Gastroesophageal sphincter (tissue), 4 donors: ENCODE measurements around the gene NKIRAS2. TPM values are rescaled to one million over a fixed set of nuclear protein-coding genes. Genes with fewer than 3 reads are reported as not detected.

Experiments used
- ATAC-seq: fragments of 150-250 bp; one replicate; pipeline ENCODE4 v1.9.1; 2016; ENCODE audit warnings: mild to moderate bottlenecking, moderate library complexity
- H3K27ac ChIP-seq, 4 donors: fragments of 200-600 bp; sonication (generic) in 3 of 4; 1 replicate in 3 of 4; 2 replicates in 1 of 4; pipeline ENCODE4 v1.5.1; 2016 to 2019
- H3K27me3 ChIP-seq: fragments of 200-600 bp; sonication (generic); one replicate; pipeline ENCODE4 v1.5.1; 2019
- H3K36me3 ChIP-seq, 2 donors: fragments of 200-600 bp; sonication (generic); one replicate each; pipeline ENCODE4 v1.5.1; 2019; ENCODE audit warnings: control low read depth in 1 of 2
- H3K4me1 ChIP-seq, 3 donors: fragments of 200-600 bp; sonication (generic); 1 replicate in 2 of 3; 2 replicates in 1 of 3; pipeline ENCODE4 v1.5.1; 2016 to 2019; ENCODE audit warnings: control low read depth in 2 of 3
- H3K4me3 ChIP-seq, 2 donors: fragments of 200-600 bp; sonication (generic); one replicate each; pipeline ENCODE4 v1.5.1; 2019; ENCODE audit warnings: mild to moderate bottlenecking in 1 of 2, moderate library complexity in 1 of 2
- H3K9me3 ChIP-seq, 3 donors: fragments of 200-600 bp; sonication (generic); one replicate each; pipeline ENCODE4 v1.5.1; 2017 to 2019; ENCODE audit warnings: control low read depth in 2 of 3
- CTCF ChIP-seq, 4 experiments: fragments of 200-600 bp in 2 of 4; fragments of 450-650 bp in 2 of 4; sonication (generic) in 1 of 4; IDR thresholded peaks; one replicate each; pipeline ENCODE4 v1.5.1; 2017 to 2019; ENCODE audit warnings: antibody characterized with exemption in 4 of 4, mild to moderate bottlenecking in 2 of 4, moderate library complexity in 2 of 4
- EP300 ChIP-seq: sonication (generic); formaldehyde crosslinking; IDR thresholded peaks from one replicate; pipeline ENCODE4 v1.6.1; 2017; ENCODE audit warnings: antibody characterized with exemption, mild to moderate bottlenecking
- POLR2A ChIP-seq, 2 donors: fragments of 450-650 bp; IDR thresholded peaks; one replicate each; pipeline ENCODE4 v1.6.1; 2017; ENCODE audit warnings: antibody characterized with exemption in 2 of 2, mild to moderate bottlenecking in 2 of 2, moderate library complexity in 1 of 2
- POLR2AphosphoS5 ChIP-seq: sonication (generic); formaldehyde crosslinking; IDR thresholded peaks from one replicate; pipeline ENCODE4 v1.6.1; 2017; ENCODE audit warnings: antibody characterized with exemption
- whole genome bisulfite sequencing, 2 donors: methylation state at CpG; one replicate each; pipeline ENCODE4 v1.1.5; 2018; ENCODE audit warnings: low coverage in 1 of 2; 5-methylcytosine and 5-hydroxymethylcytosine counted together
- total RNA-seq, 4 donors: library from RNA; depleted of rRNA; stranded (reverse); fragments of >200 nt; gene quantifications; one replicate each; pipeline ENCODE4 v1.1.0, GENCODE V29; 2016

The NKIRAS2 gene
- total RNA-seq, 4 donors from 2014 or later = 40.1 to 72.3 (median 52.8) TPM

DNA sequence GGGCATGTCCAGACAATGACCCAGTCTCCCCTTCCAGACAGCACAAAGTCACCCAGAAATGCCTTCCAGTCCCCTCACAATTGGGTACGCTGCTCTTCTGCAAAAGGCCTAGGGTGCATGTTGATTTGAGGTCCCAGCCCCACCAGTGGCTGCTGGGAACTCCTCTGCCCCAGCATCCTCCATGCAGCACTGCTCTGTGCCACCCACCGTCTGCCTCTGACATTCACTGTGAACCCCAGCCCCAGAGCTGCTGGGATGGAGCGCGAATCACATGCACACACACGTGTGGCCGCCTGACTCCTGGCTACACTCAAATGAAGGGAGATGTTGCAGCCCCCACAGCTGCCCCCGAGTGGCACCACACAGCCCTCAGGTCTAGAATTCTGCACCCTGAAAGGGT lies 31.8 kb downstream of the NKIRAS2 start:
- Histone ChIP-seq H3K4me1 (peaks cover 0 to 15% (median 9%) of the 10 kb centered on the region in 3 donors), H3K36me3 (no peaks in the 10 kb centered on the region), H3K27ac (no peak overlapping the region), H3K4me3 (no peak overlapping the region), H3K9me3 (no peaks in the 10 kb centered on the region), H3K27me3 (peaks cover 48% of the 10 kb centered on the region)
- ATAC-seq = no peak
- WGBS, 2 donors = no CpG with 5 or more reads among the region's 7 CpGs
- no peak for TF ChIP-seq CTCF (IDR thresholded peaks at IDR 0.05)

GRCh38 chr17:42052346-42052877 lies 32.5 kb downstream of the NKIRAS2 start:
- TF ChIP-seq CTCF (IDR thresholded peaks at IDR 0.05) (no peak), POLR2A (IDR thresholded peaks at IDR 0.05) (no peak), POLR2AphosphoS5 (no peak), EP300 (no peak)
- Histone ChIP-seq H3K4me3 (no peak overlapping the region), H3K27ac (no peak overlapping the region), H3K4me1 (peaks cover 0 to 15% (median 9%) of the 10 kb centered on the region in 3 donors), H3K36me3 (no peaks in the 10 kb centered on the region), H3K9me3 (no peaks in the 10 kb centered on the region), H3K27me3 (peaks cover 48% of the 10 kb centered on the region)
- WGBS, 2 donors = 61 to 64% methylated on average over 4 to 5 of the region's 6 CpGs
- ATAC-seq = no peak

GRCh38 chr17:42053731-42054500 lies 34.0 kb downstream of the NKIRAS2 start:
- Histone ChIP-seq H3K27ac (no peak overlapping the region), H3K36me3 (no peaks in the 10 kb centered on the region), H3K4me1 (peaks cover 0 to 15% (median 9%) of the 10 kb centered on the region in 3 donors), H3K4me3 (no peak overlapping the region), H3K27me3 (peaks cover 60% of the 10 kb centered on the region), H3K9me3 (no peaks in the 10 kb centered on the region)
- ATAC-seq = no peak
- 11% methylated on average over 10 of the region's 12 CpGs; no CpG with 5 or more reads in 1 of the 2 donors for WGBS, 2 donors
- TF ChIP-seq POLR2AphosphoS5 (no peak), CTCF (IDR thresholded peaks at IDR 0.05) (no peak), POLR2A (IDR thresholded peaks at IDR 0.05) (no peak), EP300 (no peak)

DNA sequence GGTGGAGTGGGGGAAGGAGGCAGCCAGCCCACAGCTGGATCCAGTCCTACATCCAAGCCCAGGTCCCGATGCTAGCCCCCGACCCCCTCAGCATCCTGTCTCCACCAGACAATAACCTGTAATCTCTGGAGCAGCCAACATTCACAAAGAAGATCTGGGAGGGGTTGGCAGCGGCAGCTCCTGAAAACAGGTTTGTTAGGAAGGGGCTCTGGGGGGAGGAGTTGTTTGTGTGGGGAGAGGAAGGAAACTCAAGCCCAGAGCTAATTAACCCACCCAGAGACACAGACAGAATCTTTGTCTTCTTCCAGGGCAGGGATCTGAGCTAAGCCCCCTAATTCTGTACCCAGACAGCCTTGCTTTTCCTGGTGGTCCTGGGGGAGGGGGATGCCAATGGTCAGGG lies 35.1 kb downstream of the NKIRAS2 start:
- no peaks in the 10 kb centered on the region for H3K36me3 ChIP-seq
- TF ChIP-seq POLR2A (IDR thresholded peaks at IDR 0.05) (no peak), EP300 (no peak), POLR2AphosphoS5 (no peak), CTCF (IDR thresholded peaks at IDR 0.05) (no peak)
- peaks cover 65% of the 10 kb centered on the region for H3K27me3 ChIP-seq
- H3K4me1 ChIP-seq = peaks cover 0 to 10% (median 4%) of the 10 kb centered on the region in 3 donors
- no peak overlapping the region for H3K27ac ChIP-seq
- H3K4me3 ChIP-seq = no peak overlapping the region
- no peaks in the 10 kb centered on the region for H3K9me3 ChIP-seq
- WGBS, 2 donors = 8 to 26% methylated on average over 2 to 3 of the region's 3 CpGs
- ATAC-seq = no peak

- WGBS, 2 donors = 20 to 38% methylated on average over 1 to 6 of the region's 6 CpGs
- Histone ChIP-seq H3K27ac (no peak overlapping the region), H3K36me3 (no peaks in the 10 kb centered on the region), H3K4me1 (peaks cover 0 to 6% (median 3%) of the 10 kb centered on the region in 3 donors), H3K4me3 (no peak overlapping the region), H3K27me3 (peaks cover 65% of the 10 kb centered on the region), H3K9me3 (no peaks in the 10 kb centered on the region)
- no peak for ATAC-seq
- TF ChIP-seq CTCF (IDR thresholded peaks at IDR 0.05) = no peak
- no peak for TF ChIP-seq POLR2A (IDR thresholded peaks at IDR 0.05)
- no peak for TF ChIP-seq POLR2AphosphoS5
- no peak for TF ChIP-seq EP300
Measured at GRCh38 chr17:42055496-42055895, 35.6 kb downstream of the NKIRAS2 start.
